HL-60 (cell line): ENCODE results near the gene SPEF1.

Experiments
- DNase-seq, 2 experiments: peaks; one replicate each; pipeline ENCODE4 v3.0.0-alpha.2; 2010 to 2020; ENCODE audit warnings: low read depth in 1 of 2, low spot score in 1 of 2
- H3K27ac ChIP-seq: fragments of 250-450 bp; sonication (Bioruptor Pico); replicated peaks from 2 replicates; pipeline ENCODE4 v1.5.1; 2020; ENCODE audit warnings: mild to moderate bottlenecking, moderate library complexity
- H3K27me3 ChIP-seq: fragments of 250-450 bp; sonication (Bioruptor Pico); 2 replicates; pipeline ENCODE4 v1.5.1; 2021; ENCODE audit warnings: mild to moderate bottlenecking, moderate library complexity; ENCODE audit not compliant: insufficient read depth, poor library complexity, severe bottlenecking
- H3K4me3 ChIP-seq: replicated peaks from 2 replicates; pipeline ENCODE4 v1.5.1; 2011; ENCODE audit warnings: mild to moderate bottlenecking, control low read depth, low read length; ENCODE audit not compliant: insufficient read depth
- GABPA ChIP-seq: IDR thresholded peaks from 2 replicates; pipeline ENCODE4 v1.6.1; 2012; ENCODE audit warnings: low read depth
- POLR2AphosphoS5 ChIP-seq: IDR thresholded peaks from 2 replicates; pipeline ENCODE4 v1.6.1; 2012; ENCODE audit warnings: low read depth
- SPI1 ChIP-seq: IDR thresholded peaks from 2 replicates; pipeline ENCODE4 v1.6.1; 2012; ENCODE audit warnings: low read depth, mild to moderate bottlenecking, borderline replicate concordance
- TF ChIP-seq, protein P1 (sequence below): IDR thresholded peaks from one replicate; pipeline ENCODE4 v1.5.1; 2011; ENCODE audit warnings: low read length, control low read depth, inconsistent platforms; ENCODE audit not compliant: insufficient read depth
- TF ChIP-seq, protein P2 (sequence below): IDR thresholded peaks from 2 replicates; pipeline ENCODE4 v1.6.1; 2012; ENCODE audit warnings: low read depth; ENCODE audit not compliant: insufficient replicate concordance

The SPEF1 gene

GRCh38 chr20:3777716-3778629 lies 3.3 kb downstream of the SPEF1 start:
- H3K27me3 ChIP-seq: peaks cover 29% of the 10 kb centered on the region
- no peak overlapping the region for H3K27ac ChIP-seq
- TF ChIP-seq SPI1 (no peak), POLR2AphosphoS5 (no peak), GABPA (no peak)
- TF ChIP-seq, protein P1, sequence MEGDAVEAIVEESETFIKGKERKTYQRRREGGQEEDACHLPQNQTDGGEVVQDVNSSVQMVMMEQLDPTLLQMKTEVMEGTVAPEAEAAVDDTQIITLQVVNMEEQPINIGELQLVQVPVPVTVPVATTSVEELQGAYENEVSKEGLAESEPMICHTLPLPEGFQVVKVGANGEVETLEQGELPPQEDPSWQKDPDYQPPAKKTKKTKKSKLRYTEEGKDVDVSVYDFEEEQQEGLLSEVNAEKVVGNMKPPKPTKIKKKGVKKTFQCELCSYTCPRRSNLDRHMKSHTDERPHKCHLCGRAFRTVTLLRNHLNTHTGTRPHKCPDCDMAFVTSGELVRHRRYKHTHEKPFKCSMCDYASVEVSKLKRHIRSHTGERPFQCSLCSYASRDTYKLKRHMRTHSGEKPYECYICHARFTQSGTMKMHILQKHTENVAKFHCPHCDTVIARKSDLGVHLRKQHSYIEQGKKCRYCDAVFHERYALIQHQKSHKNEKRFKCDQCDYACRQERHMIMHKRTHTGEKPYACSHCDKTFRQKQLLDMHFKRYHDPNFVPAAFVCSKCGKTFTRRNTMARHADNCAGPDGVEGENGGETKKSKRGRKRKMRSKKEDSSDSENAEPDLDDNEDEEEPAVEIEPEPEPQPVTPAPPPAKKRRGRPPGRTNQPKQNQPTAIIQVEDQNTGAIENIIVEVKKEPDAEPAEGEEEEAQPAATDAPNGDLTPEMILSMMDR: no peak
- TF ChIP-seq, protein P2, sequence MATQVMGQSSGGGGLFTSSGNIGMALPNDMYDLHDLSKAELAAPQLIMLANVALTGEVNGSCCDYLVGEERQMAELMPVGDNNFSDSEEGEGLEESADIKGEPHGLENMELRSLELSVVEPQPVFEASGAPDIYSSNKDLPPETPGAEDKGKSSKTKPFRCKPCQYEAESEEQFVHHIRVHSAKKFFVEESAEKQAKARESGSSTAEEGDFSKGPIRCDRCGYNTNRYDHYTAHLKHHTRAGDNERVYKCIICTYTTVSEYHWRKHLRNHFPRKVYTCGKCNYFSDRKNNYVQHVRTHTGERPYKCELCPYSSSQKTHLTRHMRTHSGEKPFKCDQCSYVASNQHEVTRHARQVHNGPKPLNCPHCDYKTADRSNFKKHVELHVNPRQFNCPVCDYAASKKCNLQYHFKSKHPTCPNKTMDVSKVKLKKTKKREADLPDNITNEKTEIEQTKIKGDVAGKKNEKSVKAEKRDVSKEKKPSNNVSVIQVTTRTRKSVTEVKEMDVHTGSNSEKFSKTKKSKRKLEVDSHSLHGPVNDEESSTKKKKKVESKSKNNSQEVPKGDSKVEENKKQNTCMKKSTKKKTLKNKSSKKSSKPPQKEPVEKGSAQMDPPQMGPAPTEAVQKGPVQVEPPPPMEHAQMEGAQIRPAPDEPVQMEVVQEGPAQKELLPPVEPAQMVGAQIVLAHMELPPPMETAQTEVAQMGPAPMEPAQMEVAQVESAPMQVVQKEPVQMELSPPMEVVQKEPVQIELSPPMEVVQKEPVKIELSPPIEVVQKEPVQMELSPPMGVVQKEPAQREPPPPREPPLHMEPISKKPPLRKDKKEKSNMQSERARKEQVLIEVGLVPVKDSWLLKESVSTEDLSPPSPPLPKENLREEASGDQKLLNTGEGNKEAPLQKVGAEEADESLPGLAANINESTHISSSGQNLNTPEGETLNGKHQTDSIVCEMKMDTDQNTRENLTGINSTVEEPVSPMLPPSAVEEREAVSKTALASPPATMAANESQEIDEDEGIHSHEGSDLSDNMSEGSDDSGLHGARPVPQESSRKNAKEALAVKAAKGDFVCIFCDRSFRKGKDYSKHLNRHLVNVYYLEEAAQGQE: no peak
- H3K4me3 ChIP-seq: peak overlapping the region; percentile 43
- no peak for DNase-seq

DNA sequence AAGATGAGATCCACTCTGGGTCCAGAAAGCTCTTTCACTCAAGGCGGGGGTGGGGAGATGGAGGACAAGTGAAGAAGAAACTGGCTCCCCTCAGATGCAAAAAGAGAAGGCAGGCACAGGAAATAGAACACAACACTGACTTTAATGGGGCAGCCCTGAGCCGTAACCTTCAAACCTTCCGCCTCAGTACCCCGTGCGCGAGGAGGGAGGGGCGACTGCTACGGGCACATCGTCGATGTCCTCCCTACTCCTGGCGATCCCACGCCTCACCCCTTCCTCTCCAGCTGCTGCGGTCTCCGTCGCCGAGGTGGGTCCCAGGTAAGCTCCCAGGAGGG lies 3.9 kb downstream of the SPEF1 start:
- peaks cover 29% of the 10 kb centered on the region for H3K27me3 ChIP-seq
- DNase-seq: no peak
- TF ChIP-seq, protein P1: no peak
- no peak for TF ChIP-seq GABPA
- no peak overlapping the region for H3K27ac ChIP-seq
- peak overlapping the region; percentile 43 for H3K4me3 ChIP-seq

DNA sequence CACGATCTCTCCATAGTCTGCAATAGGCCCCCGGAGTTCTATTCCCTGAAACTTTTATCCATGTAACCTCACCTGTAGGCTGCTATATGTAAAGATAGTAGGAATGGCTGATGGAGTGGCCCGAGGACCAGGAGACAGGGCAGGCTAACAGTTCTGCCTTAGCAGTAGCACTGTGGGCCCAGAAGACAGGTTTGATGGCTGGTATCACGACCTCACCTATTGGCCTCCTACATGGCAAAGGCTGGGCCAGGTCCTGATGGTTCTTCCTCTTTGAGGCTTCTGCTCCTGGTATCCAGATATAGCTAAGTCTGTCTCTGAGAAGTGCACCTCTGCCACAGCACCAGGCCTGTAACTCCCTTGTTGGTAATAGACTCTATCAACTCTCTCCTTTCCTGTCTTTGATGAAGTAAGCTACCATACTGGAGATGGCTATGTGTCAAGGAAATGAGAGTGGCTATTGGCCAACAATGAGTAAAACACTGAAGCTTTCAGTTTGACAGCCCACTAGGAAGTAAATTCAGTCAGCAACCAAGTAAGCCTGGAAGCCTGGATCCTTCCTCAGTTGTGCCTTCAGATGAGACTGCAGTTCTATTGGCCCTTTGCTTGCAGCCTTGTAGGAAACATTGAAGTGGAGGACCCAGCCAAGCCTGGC lies 5.7 kb downstream of the SPEF1 start:
- Histone ChIP-seq H3K4me3 (no peak overlapping the region), H3K27me3 (peaks cover 29% of the 10 kb centered on the region), H3K27ac (no peak overlapping the region)
- no peak for TF ChIP-seq SPI1
- TF ChIP-seq, protein P2: no peak
- no peak for TF ChIP-seq POLR2AphosphoS5
- TF ChIP-seq, protein P1: no peak
- TF ChIP-seq GABPA: no peak
- DNase-seq: no peak
